Neural crest cell (in vitro differentiated cells): Measurements from ENCODE around the gene HS6ST1. TPM values are rescaled to one million over a fixed set of nuclear protein-coding genes. Genes with fewer than 3 reads are reported as not detected.

Experiments
- DNase-seq: peaks from one replicate; pipeline ENCODE4 v3.0.0; 2021; ENCODE audit warnings: low read depth, mixed read lengths, low spot score
- H3K27ac Mint-ChIP-seq: one replicate; pipeline ENCODE4 v1.8.0; 2021; ENCODE audit warnings: mild to moderate bottlenecking, mixed read lengths; ENCODE audit not compliant: unreplicated experiment
- H3K27me3 Mint-ChIP-seq: 2 replicates; pipeline ENCODE4 v1.8.0; 2021; ENCODE audit warnings: low read depth, mild to moderate bottlenecking, mixed read lengths
- H3K36me3 Mint-ChIP-seq: 2 replicates; pipeline ENCODE4 v1.8.0; 2021; ENCODE audit warnings: low read depth, mild to moderate bottlenecking, mixed read lengths
- H3K4me1 Mint-ChIP-seq: 2 replicates; pipeline ENCODE4 v1.8.0; 2021; ENCODE audit warnings: mixed read lengths
- H3K4me3 Mint-ChIP-seq: one replicate; pipeline ENCODE4 v1.8.0; 2021; ENCODE audit warnings: mild to moderate bottlenecking, mixed read lengths
- H3K9me3 Mint-ChIP-seq: 2 replicates; pipeline ENCODE4 v1.8.0; 2021; ENCODE audit warnings: mixed read lengths
- CTCF ChIP-seq: fragments of 200-600 bp; sonication (generic); conservative IDR thresholded peaks from 2 replicates; pipeline ENCODE4 v1.5.0; 2021; ENCODE audit warnings: antibody characterized with exemption, mild to moderate bottlenecking
- total RNA-seq: library from RNA; stranded (reverse); gene quantifications from 2 replicates; pipeline ENCODE4 v1.2.1, GENCODE V29; 2021

HS6ST1 gene
- total RNA-seq, 1 donor from 2014 or later = 39.8 TPM

- Mint-ChIP-seq H3K27me3 (peaks cover 11% of the 10 kb centered on the region), H3K9me3 (no peaks in the 10 kb centered on the region), H3K27ac (no peak overlapping the region), H3K4me1 (peaks cover 32% of the 10 kb centered on the region), H3K36me3 (peaks cover 5% of the 10 kb centered on the region), H3K4me3 (peak overlapping the region; percentile 78)
- no peak for DNase-seq
- no peak for TF ChIP-seq CTCF
These were observed 3.4 kb downstream of the HS6ST1 start for GRCh38 chr2:128315122-128315828.

DNA sequence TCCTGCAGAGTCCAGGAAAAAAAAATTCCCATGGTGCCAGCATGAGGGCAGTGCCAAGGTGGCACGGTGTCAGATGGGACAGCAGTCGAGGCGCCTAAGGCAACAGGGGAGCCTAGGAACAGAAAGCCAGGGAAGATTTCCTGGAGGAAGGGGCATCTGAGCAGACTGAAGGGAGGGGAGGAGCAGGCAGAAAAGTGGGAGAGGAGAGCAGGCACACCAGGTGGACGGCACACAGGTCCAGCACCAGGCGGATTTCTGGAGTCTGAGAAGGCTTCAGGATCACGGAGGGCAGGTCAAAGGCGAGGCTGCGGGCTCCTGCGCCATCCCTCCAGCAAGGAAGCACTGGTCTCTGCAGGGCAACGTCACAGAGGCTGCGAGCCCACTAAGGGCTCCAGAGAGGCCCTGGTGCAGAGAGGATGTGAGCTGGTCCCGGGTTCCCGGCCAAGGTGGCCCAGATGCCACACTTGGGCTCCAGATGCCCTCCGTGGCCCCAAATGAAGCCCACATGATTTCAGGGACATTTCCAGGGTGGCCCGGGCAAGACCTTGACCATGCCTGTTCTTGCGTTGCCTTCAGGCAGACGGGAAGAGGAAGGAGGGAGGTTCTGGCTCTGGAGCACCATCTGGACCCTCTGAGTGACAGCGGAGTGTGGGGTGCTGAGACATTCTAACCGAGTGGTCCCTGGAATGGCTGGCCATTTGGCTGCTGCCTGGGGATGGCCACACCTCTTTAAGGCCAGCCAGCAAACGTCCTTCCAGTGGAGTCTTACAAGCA lies 4.1 kb downstream of the HS6ST1 start:
- H3K27me3 Mint-ChIP-seq = peaks cover 11% of the 10 kb centered on the region
- no peaks in the 10 kb centered on the region for H3K9me3 Mint-ChIP-seq
- peaks cover 5% of the 10 kb centered on the region for H3K36me3 Mint-ChIP-seq
- DNase-seq = no peak
- H3K4me1 Mint-ChIP-seq = peaks cover 37% of the 10 kb centered on the region
- H3K4me3 Mint-ChIP-seq = peak overlapping the region; percentile 78
- no peak for TF ChIP-seq CTCF
- H3K27ac Mint-ChIP-seq = no peak overlapping the region

DNA sequence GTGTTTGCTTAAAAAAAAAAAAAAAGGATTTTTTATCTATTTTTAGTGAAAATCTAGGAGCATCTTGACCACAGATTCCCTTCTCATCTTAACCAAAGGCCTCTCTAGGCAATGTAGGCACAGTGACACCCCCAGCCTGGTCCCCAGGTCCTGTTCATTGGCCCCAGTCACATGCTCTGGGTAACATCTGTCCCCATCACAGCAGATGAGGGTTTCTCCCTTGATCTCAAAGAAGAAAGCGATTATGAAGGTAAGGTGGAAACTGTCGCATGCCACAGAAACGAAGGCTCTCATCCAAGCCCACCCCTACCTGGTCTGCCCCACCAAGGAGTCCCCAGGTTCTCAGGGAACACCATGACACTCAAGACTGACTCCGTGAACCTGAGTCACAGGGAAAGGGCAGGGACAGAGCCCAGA lies 4.7 kb downstream of the HS6ST1 start:
- no peak for TF ChIP-seq CTCF
- H3K4me1 Mint-ChIP-seq = peaks cover 40% of the 10 kb centered on the region
- no peak overlapping the region for H3K27ac Mint-ChIP-seq
- H3K27me3 Mint-ChIP-seq = peaks cover 9% of the 10 kb centered on the region
- no peak for DNase-seq
- no peaks in the 10 kb centered on the region for H3K9me3 Mint-ChIP-seq
- peaks cover 5% of the 10 kb centered on the region for H3K36me3 Mint-ChIP-seq
- H3K4me3 Mint-ChIP-seq = no peak overlapping the region

- peak; percentile 53 for TF ChIP-seq CTCF
- Mint-ChIP-seq H3K9me3 (no peaks in the 10 kb centered on the region), H3K36me3 (peaks cover 5% of the 10 kb centered on the region), H3K4me1 (peaks cover 40% of the 10 kb centered on the region), H3K4me3 (peak overlapping the region; percentile 56), H3K27me3 (peaks cover 9% of the 10 kb centered on the region), H3K27ac (peak overlapping the region; percentile 57)
- no peak for DNase-seq
These were observed 5.4 kb downstream of the HS6ST1 start for GRCh38 chr2:128313091-128313836.

DNA sequence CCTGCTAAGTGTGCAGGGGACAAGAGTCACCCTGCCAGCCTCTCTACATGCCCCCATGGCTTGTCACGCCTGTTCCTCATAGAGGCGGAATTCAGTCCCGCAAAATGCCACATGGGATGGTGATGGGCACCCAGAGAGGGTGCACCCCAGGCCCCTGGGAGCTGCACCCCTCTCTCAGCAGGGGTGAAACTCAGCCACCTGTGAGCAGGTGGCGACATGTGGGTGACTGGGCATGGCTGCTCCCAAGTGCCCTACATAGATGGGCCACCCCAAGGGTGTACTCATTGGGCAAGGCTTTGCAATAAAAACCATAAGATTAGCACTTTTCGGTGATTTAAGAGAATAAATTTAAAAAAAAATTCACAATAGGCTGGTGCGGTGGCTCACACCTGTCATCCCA lies 6.3 kb downstream of the HS6ST1 start:
- H3K27ac Mint-ChIP-seq = no peak overlapping the region
- peaks cover 6% of the 10 kb centered on the region for H3K27me3 Mint-ChIP-seq
- no peaks in the 10 kb centered on the region for H3K9me3 Mint-ChIP-seq
- peaks cover 5% of the 10 kb centered on the region for H3K36me3 Mint-ChIP-seq
- no peak for DNase-seq
- H3K4me1 Mint-ChIP-seq = peaks cover 40% of the 10 kb centered on the region
- TF ChIP-seq CTCF = no peak
- H3K4me3 Mint-ChIP-seq = no peak overlapping the region
